ENCODE measurements around the gene RHBDD2.

DNA sequence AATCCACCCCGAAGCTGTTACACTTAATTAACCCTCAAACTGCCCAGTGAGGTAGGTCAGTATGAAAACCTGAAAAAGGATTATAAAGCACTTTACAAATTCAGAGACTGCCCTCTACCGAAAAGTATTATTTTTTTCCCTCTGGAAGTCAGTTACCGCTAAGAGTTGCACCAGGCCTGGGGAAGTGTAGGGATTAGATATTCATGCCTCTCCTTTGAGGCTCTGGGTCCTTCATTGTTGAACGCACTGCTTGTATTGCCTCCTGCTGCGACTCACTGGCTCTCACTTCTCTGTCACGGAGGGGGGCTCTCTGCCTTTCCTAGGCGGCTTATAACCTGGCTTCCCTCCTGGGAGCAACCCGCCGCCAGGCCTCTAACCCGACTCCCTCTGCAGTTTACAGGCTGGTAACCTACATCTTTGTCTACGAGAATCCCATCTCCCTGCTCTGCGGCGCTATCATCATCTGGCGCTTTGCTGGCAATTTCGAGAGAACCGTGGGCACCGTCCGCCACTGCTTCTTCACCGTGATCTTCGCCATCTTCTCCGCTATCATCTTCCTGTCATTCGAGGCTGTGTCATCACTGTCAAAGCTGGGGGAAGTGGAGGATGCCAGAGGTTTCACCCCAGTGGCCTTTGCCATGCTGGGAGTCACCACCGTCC lies 2.7 kb downstream of the RHBDD2 start:
- TF ChIP-seq CTCF (IDR thresholded peaks at IDR 0.05; ENCODE audit: low read depth, low read length, missing input control) = no peak
- no peak for TF ChIP-seq TAF1 (conservative IDR thresholded peaks at IDR 0.05)
- TF ChIP-seq, protein P1, sequence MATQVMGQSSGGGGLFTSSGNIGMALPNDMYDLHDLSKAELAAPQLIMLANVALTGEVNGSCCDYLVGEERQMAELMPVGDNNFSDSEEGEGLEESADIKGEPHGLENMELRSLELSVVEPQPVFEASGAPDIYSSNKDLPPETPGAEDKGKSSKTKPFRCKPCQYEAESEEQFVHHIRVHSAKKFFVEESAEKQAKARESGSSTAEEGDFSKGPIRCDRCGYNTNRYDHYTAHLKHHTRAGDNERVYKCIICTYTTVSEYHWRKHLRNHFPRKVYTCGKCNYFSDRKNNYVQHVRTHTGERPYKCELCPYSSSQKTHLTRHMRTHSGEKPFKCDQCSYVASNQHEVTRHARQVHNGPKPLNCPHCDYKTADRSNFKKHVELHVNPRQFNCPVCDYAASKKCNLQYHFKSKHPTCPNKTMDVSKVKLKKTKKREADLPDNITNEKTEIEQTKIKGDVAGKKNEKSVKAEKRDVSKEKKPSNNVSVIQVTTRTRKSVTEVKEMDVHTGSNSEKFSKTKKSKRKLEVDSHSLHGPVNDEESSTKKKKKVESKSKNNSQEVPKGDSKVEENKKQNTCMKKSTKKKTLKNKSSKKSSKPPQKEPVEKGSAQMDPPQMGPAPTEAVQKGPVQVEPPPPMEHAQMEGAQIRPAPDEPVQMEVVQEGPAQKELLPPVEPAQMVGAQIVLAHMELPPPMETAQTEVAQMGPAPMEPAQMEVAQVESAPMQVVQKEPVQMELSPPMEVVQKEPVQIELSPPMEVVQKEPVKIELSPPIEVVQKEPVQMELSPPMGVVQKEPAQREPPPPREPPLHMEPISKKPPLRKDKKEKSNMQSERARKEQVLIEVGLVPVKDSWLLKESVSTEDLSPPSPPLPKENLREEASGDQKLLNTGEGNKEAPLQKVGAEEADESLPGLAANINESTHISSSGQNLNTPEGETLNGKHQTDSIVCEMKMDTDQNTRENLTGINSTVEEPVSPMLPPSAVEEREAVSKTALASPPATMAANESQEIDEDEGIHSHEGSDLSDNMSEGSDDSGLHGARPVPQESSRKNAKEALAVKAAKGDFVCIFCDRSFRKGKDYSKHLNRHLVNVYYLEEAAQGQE (IDR thresholded peaks at IDR 0.05) = no peak
- TF ChIP-seq EGR1 (IDR thresholded peaks at IDR 0.05; ENCODE audit: low read depth in 2 of 2) = no peak
- TF ChIP-seq RAD21 (IDR thresholded peaks at IDR 0.05) = peak in 1 of 2 donors; percentile 4
- no peak for TF ChIP-seq GABPA (IDR thresholded peaks at IDR 0.05 in 1 of 2, conservative IDR thresholded peaks at IDR 0.05 in 1 of 2)
- TF ChIP-seq JUND (IDR thresholded peaks at IDR 0.05) = no peak
- no peak for TF ChIP-seq YY1 (IDR thresholded peaks at IDR 0.05)

Measured in liver (tissue), 3 donors.